ENCODE results near the gene ANK3. TPM values are rescaled to one million over a fixed set of nuclear protein-coding genes. Genes with fewer than 3 reads are reported as not detected.

ANK3 gene
- total RNA-seq, 1 donor from 2014 or later: 65.3 TPM

- DNase-seq (ENCODE audit: extremely low spot score in 2 of 2): no peak
- Histone ChIP-seq H3K27ac (no peak overlapping the region), H3K9me3 (no peaks in the 10 kb centered on the region), H3K27me3 (no peaks in the 10 kb centered on the region), H3K4me3 (no peak overlapping the region), H3K36me3 (no peaks in the 10 kb centered on the region), H3K4me1 (no peaks in the 10 kb centered on the region)
- TF ChIP-seq CTCF (IDR thresholded peaks at IDR 0.05) (no peak), POLR2AphosphoS5 (IDR thresholded peaks at IDR 0.05; ENCODE audit: insufficient read depth in 1 of 2, low read depth in 1 of 2) (no peak), POLR2A (IDR thresholded peaks at IDR 0.05) (no peak)
- intact Hi-C loops (cut with DNase I): no loop called here
These were observed 25.4 kb upstream of the ANK3 start for GRCh38 chr10:60414877-60415585.

GRCh38 chr10:60414111-60414510, 24.4 kb upstream of the ANK3 start:
- H3K27ac ChIP-seq: no peak overlapping the region
- H3K9me3 ChIP-seq: no peaks in the 10 kb centered on the region
- TF ChIP-seq POLR2AphosphoS5 (IDR thresholded peaks at IDR 0.05; ENCODE audit: insufficient read depth in 1 of 2, low read depth in 1 of 2): no peak
- H3K4me3 ChIP-seq: no peak overlapping the region
- H3K4me1 ChIP-seq: no peaks in the 10 kb centered on the region
- intact Hi-C loops (cut with DNase I): no loop called here
- no peaks in the 10 kb centered on the region for H3K27me3 ChIP-seq
- no peak for DNase-seq (ENCODE audit: extremely low spot score in 2 of 2)
- no peaks in the 10 kb centered on the region for H3K36me3 ChIP-seq

GRCh38 chr10:60413306-60414012, 23.8 kb upstream of the ANK3 start:
- Histone ChIP-seq H3K27me3 (no peaks in the 10 kb centered on the region), H3K4me1 (no peaks in the 10 kb centered on the region), H3K36me3 (no peaks in the 10 kb centered on the region), H3K4me3 (no peak overlapping the region), H3K27ac (no peak overlapping the region), H3K9me3 (no peaks in the 10 kb centered on the region)
- TF ChIP-seq POLR2A (IDR thresholded peaks at IDR 0.05) (no peak), POLR2AphosphoS5 (IDR thresholded peaks at IDR 0.05; ENCODE audit: insufficient read depth in 1 of 2, low read depth in 1 of 2) (no peak), CTCF (IDR thresholded peaks at IDR 0.05) (no peak)
- intact Hi-C loops (cut with DNase I): no loop called here
- DNase-seq (ENCODE audit: extremely low spot score in 2 of 2): no peak

GRCh38 chr10:60410970-60411369, 21.3 kb upstream of the ANK3 start:
- Histone ChIP-seq H3K4me1 (no peaks in the 10 kb centered on the region), H3K27ac (no peak overlapping the region), H3K4me3 (no peak overlapping the region), H3K9me3 (no peaks in the 10 kb centered on the region), H3K36me3 (no peaks in the 10 kb centered on the region), H3K27me3 (no peaks in the 10 kb centered on the region)
- no peak for TF ChIP-seq POLR2A (IDR thresholded peaks at IDR 0.05)
- DNase-seq (ENCODE audit: extremely low spot score in 2 of 2): no peak
- intact Hi-C loops (cut with DNase I): no loop called here

- Histone ChIP-seq H3K27me3 (no peaks in the 10 kb centered on the region), H3K4me1 (no peaks in the 10 kb centered on the region), H3K36me3 (no peaks in the 10 kb centered on the region), H3K27ac (no peak overlapping the region), H3K9me3 (no peaks in the 10 kb centered on the region), H3K4me3 (no peak overlapping the region)
- intact Hi-C loops (cut with DNase I): no loop called here
- DNase-seq (ENCODE audit: extremely low spot score in 2 of 2): no peak
- TF ChIP-seq POLR2AphosphoS5 (IDR thresholded peaks at IDR 0.05; ENCODE audit: insufficient read depth in 1 of 2, low read depth in 1 of 2) (no peak), CTCF (IDR thresholded peaks at IDR 0.05) (no peak), POLR2A (IDR thresholded peaks at IDR 0.05) (no peak)
These were observed 19.5 kb upstream of the ANK3 start for GRCh38 chr10:60409202-60409601.

- Histone ChIP-seq H3K27ac (no peak overlapping the region), H3K27me3 (no peaks in the 10 kb centered on the region), H3K4me1 (no peaks in the 10 kb centered on the region), H3K9me3 (no peaks in the 10 kb centered on the region), H3K36me3 (no peaks in the 10 kb centered on the region), H3K4me3 (no peak overlapping the region)
- TF ChIP-seq CTCF (IDR thresholded peaks at IDR 0.05) (no peak), POLR2A (IDR thresholded peaks at IDR 0.05) (no peak), POLR2AphosphoS5 (IDR thresholded peaks at IDR 0.05; ENCODE audit: insufficient read depth in 1 of 2, low read depth in 1 of 2) (no peak)
- intact Hi-C loops (cut with DNase I): no loop called here
- no peak for DNase-seq (ENCODE audit: extremely low spot score in 2 of 2)
These were observed 16.5 kb upstream of the ANK3 start for GRCh38 chr10:60406182-60406581.

Measured in vagina (tissue), 2 donors.